Measurements from ENCODE around the gene NRG2.

NRG2 gene

DNA sequence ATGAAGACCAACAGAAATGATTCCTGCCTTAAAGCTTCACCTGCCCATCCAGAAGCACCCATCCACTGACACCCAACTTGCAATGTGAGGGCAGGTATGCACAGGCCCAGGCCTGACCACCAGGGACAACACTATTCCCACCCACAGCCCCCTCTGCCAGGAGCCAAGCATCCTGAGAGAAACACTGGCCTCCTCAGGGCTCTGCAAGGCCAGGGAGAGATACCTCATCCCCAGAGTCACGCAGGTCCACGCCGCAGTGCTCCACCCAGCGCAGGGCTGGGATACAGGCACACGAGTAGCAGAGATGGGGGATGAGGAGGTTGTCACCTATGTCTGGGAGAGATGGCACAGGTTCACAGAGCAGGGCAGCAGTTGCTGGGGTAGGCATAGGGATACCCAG, 148.1 kb downstream of the NRG2 start:
- no peaks in the 10 kb centered on the region for H3K4me1 ChIP-seq
- peaks cover 5% of the 10 kb centered on the region for H3K27me3 ChIP-seq
- H3K9ac ChIP-seq, result no peak overlapping the region
- no peaks in the 10 kb centered on the region for H3K36me3 ChIP-seq
- no peak overlapping the region for H3K4me3 ChIP-seq
- H4K20me1 ChIP-seq, result no peaks in the 10 kb centered on the region
- no peak for TF ChIP-seq Cebpa-rat (IDR thresholded peaks at IDR 0.05)
- H3K4me2 ChIP-seq, result no peak overlapping the region
- H3K27ac ChIP-seq, result no peak overlapping the region
- no peaks in the 10 kb centered on the region for H3K9me3 ChIP-seq

GRCh38 chr5:139893873-139894272, 149.2 kb downstream of the NRG2 start:
- H3K27me3 ChIP-seq, result no peaks in the 10 kb centered on the region

GRCh38 chr5:139889410-139889809, 153.7 kb downstream of the NRG2 start:
- Histone ChIP-seq H3K4me2 (no peak overlapping the region), H3K9me3 (no peaks in the 10 kb centered on the region), H3K4me3 (no peak overlapping the region), H3K27me3 (no peaks in the 10 kb centered on the region), H3K9ac (no peak overlapping the region), H4K20me1 (no peaks in the 10 kb centered on the region), H3K27ac (no peak overlapping the region), H3K36me3 (no peaks in the 10 kb centered on the region), H3K4me1 (peaks cover 7% of the 10 kb centered on the region)
- TF ChIP-seq Cebpa-rat (IDR thresholded peaks at IDR 0.05), result no peak

More at GRCh38 chr5:139893873-139894272, 149.2 kb downstream of the NRG2 start:
- TF ChIP-seq Cebpa-rat (IDR thresholded peaks at IDR 0.05), result no peak
- Histone ChIP-seq H4K20me1 (no peaks in the 10 kb centered on the region), H3K9me3 (no peaks in the 10 kb centered on the region), H3K4me3 (no peak overlapping the region), H3K9ac (no peak overlapping the region), H3K4me1 (no peaks in the 10 kb centered on the region), H3K36me3 (no peaks in the 10 kb centered on the region), H3K27ac (no peak overlapping the region), H3K4me2 (no peak overlapping the region)

GRCh38 chr5:139888370-139888769, 154.7 kb downstream of the NRG2 start:
- Histone ChIP-seq H3K4me3 (no peak overlapping the region), H3K9ac (no peak overlapping the region), H3K4me2 (no peak overlapping the region), H3K27me3 (no peaks in the 10 kb centered on the region), H3K4me1 (peaks cover 7% of the 10 kb centered on the region), H4K20me1 (no peaks in the 10 kb centered on the region), H3K36me3 (no peaks in the 10 kb centered on the region), H3K9me3 (no peaks in the 10 kb centered on the region), H3K27ac (no peak overlapping the region)
- no peak for TF ChIP-seq Cebpa-rat (IDR thresholded peaks at IDR 0.05)

DNA sequence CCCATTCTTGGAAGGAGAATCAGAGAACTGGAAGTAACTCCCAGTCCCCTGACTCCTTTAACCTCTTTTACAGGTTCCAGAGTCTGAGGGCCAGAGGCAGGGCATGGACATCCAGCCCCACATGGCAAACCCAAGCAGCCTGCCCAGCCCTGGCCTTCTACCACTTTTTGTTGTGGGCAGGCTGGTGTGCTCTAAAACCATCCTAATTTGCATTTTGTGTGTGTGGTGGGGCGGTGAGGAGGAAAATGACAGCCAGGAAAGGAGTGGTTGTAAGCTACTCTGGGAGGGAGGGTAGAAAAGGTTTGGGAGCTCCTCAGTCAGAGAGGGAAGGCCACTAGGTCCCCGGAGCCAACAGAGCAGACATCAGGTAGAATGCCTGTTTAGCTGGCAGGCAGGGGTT, 156.9 kb downstream of the NRG2 start:
- H3K4me3 ChIP-seq, result no peak overlapping the region
- H3K4me2 ChIP-seq, result peak overlapping the region; percentile 42
- no peak overlapping the region for H3K27ac ChIP-seq
- no peak overlapping the region for H3K9ac ChIP-seq
- no peak for TF ChIP-seq Cebpa-rat (IDR thresholded peaks at IDR 0.05)
- no peaks in the 10 kb centered on the region for H3K9me3 ChIP-seq
- H3K27me3 ChIP-seq, result no peaks in the 10 kb centered on the region
- H4K20me1 ChIP-seq, result no peaks in the 10 kb centered on the region
- peaks cover 7% of the 10 kb centered on the region for H3K4me1 ChIP-seq
- no peaks in the 10 kb centered on the region for H3K36me3 ChIP-seq

DNA sequence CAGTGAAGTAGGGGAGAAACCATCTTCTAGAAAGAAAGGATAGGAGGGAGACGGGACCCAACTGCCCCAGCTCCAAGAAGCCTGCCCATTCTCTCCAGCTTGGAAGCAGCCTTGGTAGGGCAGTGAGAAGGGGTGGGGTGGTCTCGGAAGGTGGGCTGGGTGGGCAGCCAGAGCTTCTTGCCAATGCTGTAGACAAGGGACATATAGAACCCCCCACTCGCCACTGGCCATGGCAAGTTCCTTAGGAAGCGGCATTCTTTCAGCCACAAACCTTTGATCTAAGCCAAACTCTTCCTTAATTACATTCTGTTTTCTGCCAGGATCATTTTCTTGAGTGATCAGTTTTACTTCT, 157.3 kb downstream of the NRG2 start:
- no peaks in the 10 kb centered on the region for H3K9me3 ChIP-seq
- H3K4me1 ChIP-seq, result peaks cover 7% of the 10 kb centered on the region
- H3K27me3 ChIP-seq, result no peaks in the 10 kb centered on the region
- no peaks in the 10 kb centered on the region for H4K20me1 ChIP-seq
- no peak overlapping the region for H3K9ac ChIP-seq
- no peak overlapping the region for H3K4me3 ChIP-seq
- TF ChIP-seq Cebpa-rat (IDR thresholded peaks at IDR 0.05), result no peak
- no peaks in the 10 kb centered on the region for H3K36me3 ChIP-seq
- peak overlapping the region; percentile 42; the same call in 1 of the 2 replicates for H3K4me2 ChIP-seq
- no peak overlapping the region for H3K27ac ChIP-seq

- H3K9ac ChIP-seq, result no peak overlapping the region
- H3K36me3 ChIP-seq, result no peaks in the 10 kb centered on the region
- no peaks in the 10 kb centered on the region for H3K9me3 ChIP-seq
- H4K20me1 ChIP-seq, result no peaks in the 10 kb centered on the region
- TF ChIP-seq Cebpa-rat (IDR thresholded peaks at IDR 0.05), result no peak
- no peak overlapping the region for H3K27ac ChIP-seq
- no peak overlapping the region for H3K4me2 ChIP-seq
- H3K4me1 ChIP-seq, result peaks cover 7% of the 10 kb centered on the region
- no peak overlapping the region for H3K4me3 ChIP-seq
- no peaks in the 10 kb centered on the region for H3K27me3 ChIP-seq
Measured at GRCh38 chr5:139885172-139885856, 157.8 kb downstream of the NRG2 start.

DNA sequence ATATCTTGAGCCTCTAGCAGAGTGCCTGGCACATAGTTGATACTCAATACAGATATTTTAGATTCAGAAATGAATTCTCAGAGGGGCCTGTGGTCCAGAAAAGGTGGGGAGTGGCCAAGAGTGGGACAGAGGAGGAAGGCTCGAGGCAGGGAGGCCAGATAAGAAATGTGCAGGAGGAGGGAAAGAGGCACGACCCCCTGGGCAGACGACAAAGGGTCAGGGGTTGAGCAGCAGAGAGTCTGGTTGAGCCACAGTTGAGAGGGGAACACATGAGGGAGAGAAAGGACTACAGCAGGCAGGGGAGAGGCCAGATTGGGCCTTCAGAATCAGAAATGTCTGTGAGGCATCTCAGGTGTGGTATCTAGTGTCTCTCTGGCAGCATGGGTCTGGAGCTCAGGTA, 158.4 kb downstream of the NRG2 start:
- Histone ChIP-seq H3K9ac (no peak overlapping the region), H4K20me1 (no peaks in the 10 kb centered on the region), H3K9me3 (no peaks in the 10 kb centered on the region), H3K27me3 (no peaks in the 10 kb centered on the region), H3K4me1 (peaks cover 7% of the 10 kb centered on the region), H3K36me3 (no peaks in the 10 kb centered on the region), H3K4me2 (no peak overlapping the region), H3K4me3 (no peak overlapping the region), H3K27ac (no peak overlapping the region)
- no peak for TF ChIP-seq Cebpa-rat (IDR thresholded peaks at IDR 0.05)

GRCh38 chr5:139884144-139884543, 159.0 kb downstream of the NRG2 start:
- Histone ChIP-seq H3K4me1 (peaks cover 7% of the 10 kb centered on the region), H3K4me2 (no peak overlapping the region), H4K20me1 (no peaks in the 10 kb centered on the region), H3K4me3 (no peak overlapping the region), H3K9me3 (no peaks in the 10 kb centered on the region), H3K27ac (no peak overlapping the region), H3K9ac (no peak overlapping the region), H3K36me3 (no peaks in the 10 kb centered on the region), H3K27me3 (no peaks in the 10 kb centered on the region)
- TF ChIP-seq Cebpa-rat (IDR thresholded peaks at IDR 0.05), result no peak

- no peak overlapping the region for H3K9ac ChIP-seq
- H3K4me2 ChIP-seq, result no peak overlapping the region
- no peak overlapping the region for H3K4me3 ChIP-seq
- no peaks in the 10 kb centered on the region for H3K9me3 ChIP-seq
- TF ChIP-seq Cebpa-rat (IDR thresholded peaks at IDR 0.05), result no peak
- peaks cover 7% of the 10 kb centered on the region for H3K4me1 ChIP-seq
- H3K27ac ChIP-seq, result no peak overlapping the region
- no peaks in the 10 kb centered on the region for H4K20me1 ChIP-seq
- no peaks in the 10 kb centered on the region for H3K36me3 ChIP-seq
- H3K27me3 ChIP-seq, result no peaks in the 10 kb centered on the region
Measured at GRCh38 chr5:139882961-139883539, 160.0 kb downstream of the NRG2 start.

Data from BLaER1 (cell line).